ENCODE results near the gene SP2.

- TF ChIP-seq POLR2AphosphoS5 (IDR thresholded peaks at IDR 0.05; ENCODE audit: insufficient read depth in 1 of 2, low read depth in 1 of 2): peak in 1 of 2 donors; percentile 10
- TF ChIP-seq CTCF (IDR thresholded peaks at IDR 0.05): no peak
- no peak for TF ChIP-seq POLR2A (IDR thresholded peaks at IDR 0.05)
Measured at GRCh38 chr17:47966079-47966519, 70.1 kb downstream of the SP2 start.
